ENCODE results near the gene WWTR1.

The WWTR1 gene

GRCh38 chr3:149560001-149560400 lies 97.8 kb downstream of the WWTR1 start:
- no peak for DNase-seq

DNA sequence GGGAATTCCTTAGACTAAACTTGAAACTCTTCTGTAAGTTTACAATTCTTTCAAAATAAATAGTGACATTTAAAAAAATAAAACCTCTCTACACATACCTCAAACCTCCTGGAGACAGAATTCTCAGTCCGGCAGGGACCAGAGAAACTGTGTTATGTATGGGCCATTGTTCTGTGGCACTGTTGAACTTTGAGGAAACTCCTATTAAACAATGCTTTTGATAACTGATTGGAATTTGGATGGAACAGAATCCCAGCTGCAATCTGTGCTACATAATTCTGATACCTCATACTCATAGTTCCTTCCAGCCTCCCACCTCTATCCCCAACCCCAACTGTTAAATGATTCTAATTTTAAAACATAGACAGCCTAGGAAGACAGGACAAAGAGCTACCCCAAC lies 98.3 kb downstream of the WWTR1 start:
- no peak for DNase-seq

DNA sequence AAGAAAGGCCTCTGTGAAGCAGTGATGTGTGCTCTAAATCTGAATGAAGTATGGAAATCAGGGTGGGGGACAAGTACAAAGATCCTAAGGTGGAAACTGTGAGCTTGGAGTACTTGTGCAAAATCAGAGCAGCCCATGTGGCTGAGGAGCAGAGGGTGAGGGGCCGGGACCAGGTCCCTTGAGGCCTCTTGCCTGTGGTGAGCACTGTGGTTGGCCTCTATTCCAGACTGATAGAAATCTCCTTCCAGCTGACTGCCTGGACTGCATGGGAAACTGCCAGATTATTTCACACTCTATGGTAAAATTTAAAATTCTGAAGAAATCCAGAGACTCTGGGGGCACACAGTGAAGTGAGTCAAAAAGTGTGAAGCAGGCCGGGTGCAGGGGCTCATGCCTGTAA lies 101.9 kb downstream of the WWTR1 start:
- no peak for DNase-seq

DNA sequence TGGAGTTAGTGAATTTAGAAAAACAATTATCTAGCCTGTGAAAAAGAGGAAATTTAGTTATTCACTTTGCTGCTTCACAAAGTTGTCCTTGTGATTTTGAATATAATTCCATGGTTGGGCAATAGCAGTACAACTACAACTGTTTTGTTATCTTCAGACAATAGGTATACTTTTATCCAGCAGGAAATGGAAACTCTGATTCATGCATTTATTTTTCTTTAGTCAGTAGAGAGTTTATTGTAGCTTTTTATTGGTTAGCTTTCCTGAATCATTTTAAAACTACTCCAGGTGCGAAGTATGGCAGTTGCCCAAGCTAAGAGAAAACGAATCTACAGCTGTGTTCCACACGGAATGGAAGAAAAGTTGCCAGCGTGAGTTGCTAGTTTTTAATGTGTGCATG lies 103.0 kb downstream of the WWTR1 start:
- no peak for DNase-seq

GRCh38 chr3:149553781-149554451 lies 103.9 kb downstream of the WWTR1 start:
- DNase-seq = no peak

- no peak for DNase-seq
These were observed 105.1 kb downstream of the WWTR1 start for GRCh38 chr3:149552700-149553099.

DNA sequence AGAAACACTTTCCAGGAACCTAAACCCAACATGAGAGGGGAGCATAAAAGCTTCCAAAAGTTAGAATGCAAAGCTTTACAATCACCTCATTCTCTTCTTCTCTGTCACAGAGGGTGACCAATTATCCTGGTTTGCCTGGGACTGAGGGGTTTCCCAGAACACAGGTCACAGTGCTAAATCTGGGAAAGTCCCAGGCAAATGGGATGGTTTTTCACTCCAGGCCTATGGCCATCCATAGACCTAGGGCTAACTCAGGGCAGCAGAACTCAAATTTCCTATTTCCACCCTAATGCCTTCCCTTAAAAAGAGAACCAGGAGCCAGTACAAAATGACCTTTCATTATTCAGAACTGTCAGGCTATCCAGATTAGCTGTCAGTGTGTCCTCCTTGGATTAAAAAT lies 106.3 kb downstream of the WWTR1 start:
- no peak for DNase-seq

DNA sequence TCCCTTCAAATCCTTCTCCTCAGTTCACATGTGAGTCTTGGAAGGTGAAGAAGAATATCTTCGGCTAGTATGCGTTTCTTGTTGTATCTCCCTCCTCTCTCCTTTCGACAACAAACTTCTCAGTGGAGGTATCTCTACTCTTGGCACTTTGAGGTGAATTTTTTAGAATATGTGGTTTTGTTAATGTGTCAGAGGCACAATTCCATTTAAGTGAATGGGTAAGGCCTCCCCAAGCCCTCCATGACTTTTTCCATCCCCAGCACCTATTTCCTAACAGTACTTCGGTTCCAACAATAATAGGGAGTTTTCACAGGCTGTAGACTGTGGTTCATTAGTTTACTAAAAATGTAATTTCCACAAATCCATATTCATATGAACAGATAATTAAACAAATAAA lies 109.2 kb downstream of the WWTR1 start:
- DNase-seq = no peak

- DNase-seq = no peak
These were observed 109.7 kb downstream of the WWTR1 start for GRCh38 chr3:149547954-149548668.

DNA sequence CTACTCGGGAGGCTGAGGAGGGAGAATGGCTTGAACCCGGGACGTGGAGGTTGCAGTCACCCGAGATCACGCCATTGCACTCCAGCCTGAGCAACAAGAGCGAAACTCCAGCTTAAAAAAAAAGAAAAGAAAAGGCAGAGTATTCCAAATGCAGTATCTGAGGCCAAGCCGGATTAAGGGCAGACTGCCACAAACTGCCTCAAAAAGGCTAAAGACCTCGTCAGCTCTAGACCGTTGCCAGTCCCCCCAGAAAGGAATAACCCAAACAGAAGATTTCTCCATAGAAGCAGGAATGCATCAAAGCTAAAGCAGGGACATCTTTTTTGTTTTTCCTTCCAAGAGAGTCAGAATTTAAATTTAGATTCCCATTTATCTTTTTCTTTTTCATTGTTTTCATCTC lies 110.4 kb downstream of the WWTR1 start:
- no peak for DNase-seq

- DNase-seq = no peak
These were observed 112.8 kb downstream of the WWTR1 start for GRCh38 chr3:149545049-149545448.

GRCh38 chr3:149542375-149543312 lies 115.2 kb downstream of the WWTR1 start:
- no peak for DNase-seq

DNA sequence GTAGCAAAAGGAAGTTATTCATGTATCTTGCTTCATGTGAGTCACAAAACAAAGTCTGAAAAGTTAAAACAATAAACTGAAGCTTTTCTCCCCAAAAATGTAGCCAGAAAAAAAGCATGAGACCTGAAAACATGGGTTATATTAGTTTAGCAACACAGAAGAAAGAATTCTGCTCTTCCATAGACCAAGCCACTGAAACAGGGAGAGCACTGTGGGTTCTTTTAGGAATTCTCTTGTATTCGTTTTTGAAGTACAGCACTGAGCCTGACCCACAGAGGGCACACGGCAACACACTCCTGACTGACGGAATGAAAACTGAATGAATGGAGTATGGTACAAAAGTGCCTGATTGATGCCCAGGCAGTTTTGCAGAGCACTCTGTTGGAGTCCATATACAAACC lies 116.7 kb downstream of the WWTR1 start:
- DNase-seq = no peak

DNA sequence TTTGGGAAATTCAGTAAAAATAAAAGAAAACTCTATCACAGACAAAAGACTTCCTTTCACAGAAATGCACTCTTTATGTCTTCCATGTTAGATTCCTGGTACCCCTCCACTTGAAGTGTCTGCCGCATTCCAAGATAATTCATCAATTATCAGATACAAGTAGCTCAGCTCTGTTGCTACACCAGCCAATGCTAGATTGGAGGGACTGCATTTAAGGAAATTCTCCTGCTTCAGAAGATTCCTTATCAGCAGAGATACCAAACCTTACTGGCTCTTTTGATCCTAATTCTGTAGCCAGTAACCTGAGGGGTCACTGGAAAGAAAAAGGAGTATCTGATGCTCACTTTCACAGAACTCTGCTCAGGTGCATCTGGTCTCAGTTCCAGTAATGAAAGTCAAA lies 119.5 kb downstream of the WWTR1 start:
- no peak for DNase-seq

DNA sequence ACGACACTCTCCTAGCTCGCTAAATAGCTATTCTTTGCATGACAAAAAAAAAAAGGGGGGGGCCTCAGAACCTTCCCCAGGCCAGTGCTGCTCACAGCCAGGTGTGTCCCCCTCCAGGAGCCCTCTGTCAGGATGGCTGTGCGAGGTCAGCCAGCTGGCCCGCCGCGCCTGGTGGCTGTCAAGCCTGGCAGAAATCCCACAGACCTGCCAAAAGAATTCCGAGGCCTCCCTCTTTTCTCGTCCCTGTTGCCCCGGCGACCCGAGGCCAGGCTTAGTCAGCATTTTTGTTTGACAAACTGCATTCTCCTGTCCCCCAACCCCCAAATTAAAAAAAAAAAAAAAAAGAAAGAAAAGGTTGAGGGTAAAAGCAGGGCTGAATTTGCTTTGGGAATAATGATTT lies 121.4 kb downstream of the WWTR1 start:
- peak; percentile 15 for DNase-seq

GRCh38 chr3:149535333-149535685 lies 122.5 kb downstream of the WWTR1 start:
- DNase-seq = no peak

DNA sequence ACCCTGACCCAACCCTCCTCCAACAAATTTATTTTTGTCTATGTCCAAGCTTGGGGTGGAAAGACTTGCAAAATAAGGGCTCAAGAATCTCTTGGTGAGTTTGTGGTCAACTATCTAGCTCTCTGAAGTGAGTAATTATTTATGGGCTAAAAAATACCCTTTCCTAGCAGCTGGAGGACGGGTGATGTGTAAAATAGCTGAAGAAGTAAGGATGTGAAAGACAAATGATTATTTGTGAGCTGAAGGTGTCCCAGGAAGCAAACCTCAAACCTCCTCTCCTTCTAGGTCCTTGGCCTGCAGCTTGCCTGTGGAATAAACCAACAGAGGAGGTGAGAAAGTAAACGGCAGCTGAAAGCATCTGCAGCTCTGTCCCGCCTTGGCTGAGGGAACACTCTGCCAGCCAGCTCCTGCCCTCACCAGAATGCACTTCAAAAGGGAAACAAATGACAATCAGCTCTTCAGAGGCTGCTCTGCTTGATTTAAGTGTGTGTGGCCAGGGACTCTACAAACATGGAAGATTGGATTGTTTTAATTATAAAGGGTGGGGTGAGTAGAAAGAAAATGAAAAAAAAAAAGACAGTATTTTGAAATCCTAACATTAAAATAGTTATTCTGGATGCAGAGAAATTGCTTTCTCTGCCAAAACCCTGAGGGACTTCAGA lies 123.0 kb downstream of the WWTR1 start:
- DNase-seq = peak; percentile 66

DNA sequence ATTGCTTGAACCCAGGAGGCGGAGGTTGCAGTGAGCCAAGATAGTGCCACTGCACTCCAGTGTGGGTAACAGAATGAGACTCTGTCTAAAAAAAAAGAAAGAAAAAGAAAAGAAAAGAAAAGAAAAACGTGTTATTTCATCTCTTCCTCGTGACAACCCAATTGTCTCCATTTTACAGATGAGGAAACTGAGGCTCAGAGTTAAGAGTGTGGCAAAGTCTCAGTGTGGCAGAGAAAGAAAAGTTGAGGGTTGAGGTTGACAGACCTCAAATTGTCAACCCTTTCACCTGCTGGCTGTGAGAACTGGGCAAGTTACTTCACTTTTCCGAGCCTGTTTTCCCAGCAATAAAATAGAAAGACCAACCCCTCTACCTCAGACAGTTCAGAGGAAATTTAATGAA lies 123.7 kb downstream of the WWTR1 start:
- no peak for DNase-seq

GRCh38 chr3:149532489-149533180 lies 125.2 kb downstream of the WWTR1 start:
- DNase-seq = no peak

DNA sequence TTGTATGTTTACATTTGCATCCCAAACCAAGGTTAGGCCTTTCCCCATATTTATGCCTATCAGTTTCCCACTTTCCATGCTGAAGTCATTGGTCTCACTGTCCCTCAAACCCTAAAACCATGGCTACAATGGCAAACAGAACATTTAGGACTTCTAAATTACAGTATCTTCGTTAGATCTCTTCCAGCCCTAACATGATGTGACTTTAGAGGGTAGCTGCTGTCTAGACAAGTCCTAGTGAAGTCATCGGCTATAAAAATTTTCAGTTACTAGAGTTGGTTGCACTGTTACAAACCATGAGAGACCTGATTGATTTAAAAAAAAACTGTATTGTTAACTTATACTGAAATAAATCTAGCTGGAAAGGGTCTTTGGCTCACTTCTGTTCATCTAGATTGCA lies 128.7 kb downstream of the WWTR1 start:
- no peak for DNase-seq

DNA sequence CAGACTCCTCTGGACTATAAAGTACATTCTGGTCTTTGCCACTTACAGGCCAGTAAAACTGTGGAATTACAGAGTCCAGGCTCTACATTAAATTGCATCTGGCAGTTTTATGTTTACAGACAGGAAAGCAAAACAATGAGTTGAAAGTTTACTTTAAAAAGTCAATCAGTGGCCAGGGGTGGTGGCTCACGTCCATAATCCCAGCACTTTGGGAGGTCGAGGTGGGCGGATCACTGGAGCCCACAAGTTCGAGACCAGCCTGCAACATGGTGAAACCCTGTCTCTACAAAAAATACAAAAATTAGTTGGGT lies 129.5 kb downstream of the WWTR1 start:
- no peak for DNase-seq

- no peak for DNase-seq
These were observed 130.1 kb downstream of the WWTR1 start for GRCh38 chr3:149527531-149528339.

Data from NCI-H1092 (cell line).